GM12892 (cell line): ENCODE results near the gene ST7L.

Experiments
- POLR2A ChIP-seq: IDR thresholded peaks from 2 replicates; pipeline ENCODE4 v1.6.1; 2011; ENCODE audit warnings: low read depth, low read length, control low read depth
- POLR2AphosphoS5 ChIP-seq: IDR thresholded peaks from 2 replicates; pipeline ENCODE4 v1.6.1; 2011; ENCODE audit warnings: low read depth, low read length, control low read depth
- TAF1 ChIP-seq: IDR thresholded peaks from 2 replicates; pipeline ENCODE4 v1.6.1; 2011; ENCODE audit warnings: low read depth, mild to moderate bottlenecking, control low read depth, low read length, borderline replicate concordance

DNA sequence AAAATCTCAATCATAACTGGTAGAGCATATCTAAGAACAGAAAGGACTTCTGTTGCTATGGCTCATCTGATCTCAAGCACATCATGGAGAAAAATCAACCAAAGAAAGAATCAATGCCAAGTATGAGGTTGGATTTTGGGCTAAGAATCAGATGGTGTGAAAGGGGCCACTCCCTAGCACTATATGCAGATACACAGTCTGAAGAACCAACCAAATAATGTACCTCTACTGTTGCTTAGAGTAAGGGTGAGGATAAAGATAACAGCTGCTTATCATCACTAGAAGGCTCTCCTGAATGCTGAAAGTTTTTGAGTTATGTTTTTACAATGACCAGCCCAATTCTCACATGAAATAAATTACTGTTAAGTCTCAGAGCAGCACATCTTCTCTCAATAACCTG lies 35.6 kb downstream of the ST7L start:
- TF ChIP-seq POLR2AphosphoS5: no peak
- no peak for TF ChIP-seq POLR2A
- TF ChIP-seq TAF1: no peak
